Epithelial cell of proximal tubule (primary cell): ENCODE measurements around the gene PLEKHA8. TPM values are rescaled to one million over a fixed set of nuclear protein-coding genes. Genes with fewer than 3 reads are reported as not detected.

ENCODE experiments used
- DNase-seq: peaks from one replicate; pipeline ENCODE4 v3.0.0-alpha.2; 2011; ENCODE audit warnings: low read depth
- H3K4me3 ChIP-seq: 2 replicates; pipeline ENCODE4 v1.5.1; 2011; ENCODE audit warnings: low read depth, mild to moderate bottlenecking, low read length
- total RNA-seq: library from RNA; depleted of rRNA; stranded (reverse); fragments of >200 nt; gene quantifications from 2 replicates; pipeline ENCODE4 v1.2.3, GENCODE V29; 2015
- TF ChIP-seq, protein P1 (sequence below): conservative IDR thresholded peaks from 2 replicates; pipeline ENCODE4 v1.5.1; 2012; ENCODE audit warnings: low read depth, mild to moderate bottlenecking, low read length

Gene PLEKHA8
- total RNA-seq, 1 donor from 2014 or later: 12.2 TPM

DNA sequence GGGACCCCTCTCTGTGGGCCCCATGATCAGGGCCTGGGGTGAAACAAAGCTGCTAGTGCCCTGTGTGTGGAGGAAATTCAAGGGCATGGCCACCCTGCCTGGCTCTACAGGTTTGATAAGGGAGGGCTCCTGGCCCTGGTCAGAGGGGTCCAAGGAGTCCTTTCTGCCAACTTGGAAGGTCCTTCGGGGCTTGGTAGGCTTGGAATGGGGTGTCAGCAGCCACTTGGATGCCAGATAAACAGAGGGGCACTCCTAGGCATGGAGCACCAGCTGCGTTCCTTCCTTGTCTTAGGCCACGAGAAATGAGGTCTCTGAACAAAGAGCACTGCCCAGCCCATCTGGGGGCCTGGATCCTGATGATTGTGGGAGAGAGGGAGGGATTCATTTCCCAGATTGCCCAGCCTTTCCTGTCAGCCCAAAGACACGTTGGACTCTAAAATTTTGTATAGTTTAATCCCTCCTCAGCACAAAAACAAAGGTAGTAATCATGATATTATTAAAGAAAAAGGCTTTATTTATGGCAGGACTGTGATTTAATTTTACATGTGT lies 111.7 kb downstream of the PLEKHA8 start:
- DNase-seq: no peak
- TF ChIP-seq, protein P1, sequence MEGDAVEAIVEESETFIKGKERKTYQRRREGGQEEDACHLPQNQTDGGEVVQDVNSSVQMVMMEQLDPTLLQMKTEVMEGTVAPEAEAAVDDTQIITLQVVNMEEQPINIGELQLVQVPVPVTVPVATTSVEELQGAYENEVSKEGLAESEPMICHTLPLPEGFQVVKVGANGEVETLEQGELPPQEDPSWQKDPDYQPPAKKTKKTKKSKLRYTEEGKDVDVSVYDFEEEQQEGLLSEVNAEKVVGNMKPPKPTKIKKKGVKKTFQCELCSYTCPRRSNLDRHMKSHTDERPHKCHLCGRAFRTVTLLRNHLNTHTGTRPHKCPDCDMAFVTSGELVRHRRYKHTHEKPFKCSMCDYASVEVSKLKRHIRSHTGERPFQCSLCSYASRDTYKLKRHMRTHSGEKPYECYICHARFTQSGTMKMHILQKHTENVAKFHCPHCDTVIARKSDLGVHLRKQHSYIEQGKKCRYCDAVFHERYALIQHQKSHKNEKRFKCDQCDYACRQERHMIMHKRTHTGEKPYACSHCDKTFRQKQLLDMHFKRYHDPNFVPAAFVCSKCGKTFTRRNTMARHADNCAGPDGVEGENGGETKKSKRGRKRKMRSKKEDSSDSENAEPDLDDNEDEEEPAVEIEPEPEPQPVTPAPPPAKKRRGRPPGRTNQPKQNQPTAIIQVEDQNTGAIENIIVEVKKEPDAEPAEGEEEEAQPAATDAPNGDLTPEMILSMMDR: no peak
- H3K4me3 ChIP-seq: no peak overlapping the region

DNA sequence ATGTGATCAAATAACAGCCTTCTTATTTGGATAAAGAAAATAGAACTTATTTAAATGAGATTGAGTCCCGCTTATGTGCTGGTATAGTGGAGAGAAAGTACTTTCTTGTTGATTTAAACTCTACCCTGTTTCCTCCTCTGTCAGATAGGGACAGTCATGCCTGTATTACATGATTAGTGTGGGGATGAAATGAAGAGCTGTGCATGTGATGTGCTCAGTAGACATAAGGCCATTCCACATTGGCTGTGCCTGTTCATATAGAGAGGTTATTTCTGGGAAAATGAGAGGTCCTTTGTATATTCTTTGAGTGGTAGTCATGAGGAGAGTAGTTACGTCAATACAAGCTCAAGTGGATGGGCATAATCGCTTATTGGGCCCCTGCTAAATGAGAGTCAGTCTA lies 112.2 kb downstream of the PLEKHA8 start:
- no peak overlapping the region for H3K4me3 ChIP-seq
- DNase-seq: no peak

DNA sequence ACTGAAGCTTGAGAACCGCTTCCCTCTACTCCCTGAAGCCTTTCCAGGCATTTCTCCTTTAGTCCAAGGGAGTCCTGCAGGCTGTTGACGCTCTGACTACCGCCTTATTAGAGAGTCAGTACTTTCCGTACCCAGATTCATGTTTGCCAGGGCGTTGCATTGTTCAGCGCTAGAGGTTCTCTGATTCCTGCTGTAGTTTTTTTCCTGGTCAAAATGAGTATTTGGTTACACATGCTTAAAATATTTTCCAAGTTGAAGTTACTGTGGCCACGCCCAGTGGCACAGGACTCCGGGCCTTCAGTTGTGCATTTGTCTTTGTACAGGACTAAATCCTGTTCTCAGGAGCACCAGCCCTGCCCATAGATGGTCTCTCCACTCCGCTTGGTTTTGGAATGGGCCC lies 114.5 kb downstream of the PLEKHA8 start:
- TF ChIP-seq, protein P1: no peak
- no peak overlapping the region for H3K4me3 ChIP-seq
- DNase-seq: peak; percentile 46

More for the DNA sequence above, 112.2 kb downstream of the PLEKHA8 start:
- TF ChIP-seq, protein P1: no peak

DNA sequence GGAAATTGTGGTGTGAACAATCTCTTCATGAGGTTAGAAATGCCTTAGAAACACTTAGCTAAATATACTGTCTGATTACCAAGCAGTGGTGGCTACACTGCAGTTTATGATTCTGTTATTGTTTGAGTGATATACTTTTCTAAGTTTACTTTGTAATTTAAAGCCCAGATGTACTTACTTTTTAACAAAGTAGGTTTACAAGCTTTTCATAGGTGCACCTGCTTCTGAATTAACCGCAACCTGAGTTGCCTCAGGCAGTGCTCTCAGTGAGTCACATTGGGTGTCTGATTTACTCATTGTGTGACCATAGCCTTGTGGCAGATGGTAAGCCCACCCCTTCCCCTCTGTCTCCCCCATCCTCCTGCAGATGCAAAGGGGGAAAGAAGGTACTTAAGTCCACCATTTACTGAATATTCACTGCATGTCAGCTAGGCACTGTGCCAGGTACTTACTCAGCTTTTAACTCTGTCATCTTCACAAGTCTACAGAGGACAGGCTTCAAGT lies 115.6 kb downstream of the PLEKHA8 start:
- H3K4me3 ChIP-seq: no peak overlapping the region
- DNase-seq: peak; percentile 35
- TF ChIP-seq, protein P1: no peak

DNA sequence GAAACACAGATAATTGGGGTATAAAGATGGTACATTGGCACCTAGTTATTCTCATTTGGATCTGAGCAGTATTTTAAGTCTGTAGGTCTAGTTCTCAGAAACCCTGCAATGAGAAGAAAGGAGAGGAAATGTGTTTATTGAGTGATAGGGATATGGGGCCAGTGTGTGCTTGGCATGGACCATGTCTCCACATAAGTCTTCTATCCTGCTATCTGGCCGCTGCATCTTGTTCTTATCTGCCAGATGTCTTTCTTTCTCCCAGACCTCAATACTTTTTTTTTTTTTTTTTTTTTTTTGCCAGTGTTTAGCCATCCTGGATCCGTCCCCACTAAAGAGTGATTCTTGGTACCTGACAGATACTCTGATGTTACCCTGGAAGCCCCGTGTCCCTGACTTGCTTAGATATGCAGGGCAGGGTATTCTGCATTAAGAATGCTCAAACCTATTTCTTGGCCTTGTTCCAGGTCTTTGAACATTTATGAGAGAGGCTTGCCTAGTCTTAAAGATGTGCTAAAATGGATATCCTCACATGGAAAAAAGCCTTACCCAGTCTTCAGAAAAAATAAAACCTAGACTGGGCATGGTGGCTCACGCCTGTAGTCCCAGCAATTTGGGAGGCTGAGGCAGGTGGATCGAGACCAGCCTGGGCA lies 116.6 kb downstream of the PLEKHA8 start:
- H3K4me3 ChIP-seq: no peak overlapping the region
- DNase-seq: no peak
- TF ChIP-seq, protein P1: no peak

DNA sequence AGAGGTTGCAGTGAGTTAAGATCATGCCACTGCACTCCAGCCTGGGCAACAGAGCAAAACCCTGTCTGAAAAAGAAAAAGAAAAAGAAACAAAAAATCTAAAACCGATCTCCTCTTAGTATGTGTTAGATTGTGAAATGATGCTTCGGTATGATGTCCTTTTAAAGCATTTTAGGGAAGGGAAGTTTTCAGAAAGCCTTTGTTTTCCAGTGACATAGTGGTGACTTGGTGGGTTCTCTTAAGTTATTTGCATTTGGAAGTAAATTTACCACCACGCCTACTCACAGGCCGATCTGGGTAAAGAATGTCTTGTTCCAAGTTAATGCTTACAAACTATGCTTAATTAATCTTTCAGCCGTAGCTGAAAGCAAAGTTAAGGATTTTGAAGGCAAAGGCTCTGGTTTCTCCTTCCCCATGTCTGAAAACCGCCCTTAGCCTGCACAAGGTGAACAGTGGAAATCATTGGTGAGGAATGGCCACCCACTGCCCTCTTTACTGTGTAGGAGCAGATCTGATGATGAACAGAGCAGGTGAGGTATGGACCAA lies 117.3 kb downstream of the PLEKHA8 start:
- H3K4me3 ChIP-seq: no peak overlapping the region
- DNase-seq: peak; percentile 26
- TF ChIP-seq, protein P1: no peak
